Measurements from ENCODE around the gene SSRP1.

The SSRP1 gene

DNA sequence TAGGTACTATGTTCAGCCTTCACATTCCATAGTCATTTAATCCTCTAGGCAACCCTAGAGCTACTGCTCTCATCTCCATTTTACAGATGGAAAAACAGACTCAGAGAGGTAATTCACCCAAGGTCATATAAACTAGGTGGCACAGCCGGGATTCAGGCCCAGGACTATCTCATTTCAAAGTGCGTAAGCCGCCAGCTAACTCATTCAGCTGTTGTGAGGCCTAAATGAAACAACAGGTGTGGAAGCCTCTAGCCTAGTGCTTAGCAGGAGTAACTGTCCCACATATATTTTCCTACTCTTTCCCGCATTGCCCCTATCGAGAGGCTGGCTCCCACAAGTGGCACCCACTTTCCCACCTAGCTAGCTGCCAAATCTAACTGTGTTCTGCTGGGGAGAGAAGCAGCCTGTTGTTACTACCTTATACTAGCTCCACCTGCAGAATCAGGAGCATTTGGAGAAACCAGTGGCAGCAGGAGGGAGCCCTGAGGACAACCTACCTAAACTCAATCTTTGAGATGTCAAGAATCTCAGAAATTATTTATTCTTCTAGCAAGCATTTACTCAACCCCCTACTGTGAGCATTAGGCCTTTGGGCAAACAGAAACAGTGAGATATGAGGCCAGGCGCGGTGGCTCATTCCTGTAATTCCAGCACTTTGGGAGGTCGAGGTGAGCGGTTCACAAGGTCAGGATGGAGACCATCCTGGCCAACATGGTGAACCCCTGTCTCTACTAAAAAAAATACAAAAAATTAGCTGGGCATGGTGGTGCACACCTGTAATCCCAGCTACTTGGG, 24.4 kb upstream of the SSRP1 start:
- no peak for DNase-seq (ENCODE audit: extremely low read depth in 1 of 2, low read depth in 1 of 2)

GRCh38 chr11:57359396-57359795, 23.7 kb upstream of the SSRP1 start:
- DNase-seq (ENCODE audit: extremely low read depth in 1 of 2, low read depth in 1 of 2): no peak

DNA sequence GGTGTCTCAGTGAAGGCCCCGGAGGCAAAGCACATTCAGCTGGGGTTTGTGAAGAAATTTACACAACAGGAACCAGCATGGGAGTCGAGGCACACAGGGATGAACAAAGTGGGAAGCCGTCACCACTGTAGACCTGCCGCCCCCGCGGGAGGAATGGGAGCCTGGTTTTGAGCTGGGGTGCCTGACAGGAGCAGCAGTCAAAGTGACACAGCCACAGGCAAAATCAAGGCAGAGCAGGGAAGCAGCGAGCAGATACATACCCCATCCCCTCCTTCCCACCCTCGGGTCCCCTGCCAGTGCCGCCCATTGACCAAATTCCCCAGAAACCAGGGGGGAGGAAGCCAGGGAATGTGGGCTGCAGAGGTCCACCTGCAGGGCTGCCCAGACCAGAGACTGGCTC, 23.3 kb upstream of the SSRP1 start:
- no peak for DNase-seq (ENCODE audit: extremely low read depth in 1 of 2, low read depth in 1 of 2)

GRCh38 chr11:57358543-57358961, 22.9 kb upstream of the SSRP1 start:
- DNase-seq (ENCODE audit: extremely low read depth in 1 of 2, low read depth in 1 of 2): no peak

- no peak for DNase-seq (ENCODE audit: extremely low read depth in 1 of 2, low read depth in 1 of 2)
Observed at GRCh38 chr11:57357856-57358255, 22.2 kb upstream of the SSRP1 start.

GRCh38 chr11:57357310-57357709, 21.6 kb upstream of the SSRP1 start:
- no peak for DNase-seq (ENCODE audit: extremely low read depth in 1 of 2, low read depth in 1 of 2)

GRCh38 chr11:57356268-57356667, 20.6 kb upstream of the SSRP1 start:
- DNase-seq (ENCODE audit: extremely low read depth in 1 of 2, low read depth in 1 of 2): no peak

- no peak for DNase-seq (ENCODE audit: extremely low read depth in 1 of 2, low read depth in 1 of 2)
Observed at GRCh38 chr11:57354699-57355098, 19.0 kb upstream of the SSRP1 start.

- no peak for DNase-seq (ENCODE audit: extremely low read depth in 1 of 2, low read depth in 1 of 2)
Observed at GRCh38 chr11:57353852-57354251, 18.2 kb upstream of the SSRP1 start.

DNA sequence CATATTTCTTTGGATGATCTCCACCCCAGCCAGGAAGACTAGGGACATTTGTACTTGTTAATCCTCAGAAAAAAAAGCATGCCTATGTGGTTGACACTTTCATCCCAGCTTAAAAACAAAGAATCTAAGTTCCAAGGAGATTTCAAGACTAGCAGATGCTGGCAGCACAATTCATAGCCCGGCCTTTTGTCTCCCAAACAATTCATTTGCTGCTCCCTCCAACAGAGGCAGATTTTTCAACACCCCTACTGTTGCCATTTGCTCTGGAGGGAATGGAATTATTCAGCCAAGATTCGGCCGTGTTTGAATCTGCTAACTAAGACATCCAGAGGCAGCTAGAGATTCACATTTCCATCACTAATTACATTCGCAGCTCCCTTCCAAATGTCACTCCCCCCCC, 17.8 kb upstream of the SSRP1 start:
- no peak for DNase-seq (ENCODE audit: extremely low read depth in 1 of 2, low read depth in 1 of 2)

- DNase-seq (ENCODE audit: extremely low read depth in 1 of 2, low read depth in 1 of 2): no peak
Observed at GRCh38 chr11:57353036-57353435, 17.3 kb upstream of the SSRP1 start.

DNA sequence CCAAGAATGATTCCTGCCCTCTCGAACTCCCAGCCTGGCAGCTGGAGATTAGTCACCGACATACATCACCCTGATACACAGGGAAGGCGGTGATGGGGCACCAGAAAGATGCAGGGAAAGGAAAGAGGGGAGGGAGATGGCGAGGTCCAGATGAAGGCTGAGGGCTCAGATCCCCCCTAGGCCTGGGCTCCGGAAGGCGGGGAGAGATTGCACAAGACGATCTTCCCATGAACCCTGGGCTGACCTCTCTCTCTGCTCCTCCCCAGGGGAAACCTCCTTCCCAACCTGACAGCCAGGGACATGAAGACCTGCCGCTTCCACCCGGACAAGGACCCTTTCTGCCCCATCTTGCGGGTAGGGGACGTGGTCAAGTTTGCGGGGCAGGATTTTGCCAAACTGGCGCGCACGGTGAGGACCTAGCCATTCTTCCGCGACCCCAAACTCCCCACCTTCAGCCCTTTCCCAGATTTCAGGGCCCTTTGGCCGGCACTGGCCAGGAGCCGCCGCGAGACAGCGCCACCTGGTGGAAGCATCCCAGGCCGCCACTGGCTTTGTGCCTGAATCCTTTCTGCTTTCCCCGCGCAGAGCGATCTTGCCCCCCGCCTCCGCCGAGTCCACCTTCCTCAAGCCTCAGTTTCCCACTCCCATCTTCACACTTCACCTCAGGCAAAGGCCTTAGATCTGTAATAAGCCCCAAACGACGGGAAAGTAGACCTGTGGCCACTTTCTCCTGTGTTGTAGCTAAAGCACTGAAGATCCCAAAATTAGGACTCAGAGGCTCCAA, 14.0 kb upstream of the SSRP1 start:
- DNase-seq (ENCODE audit: extremely low read depth in 1 of 2, low read depth in 1 of 2): peak in 1 of 2 donors; percentile 42

- DNase-seq (ENCODE audit: extremely low read depth in 1 of 2, low read depth in 1 of 2): no peak
Observed at GRCh38 chr11:57348636-57349313, 13.1 kb upstream of the SSRP1 start.

GRCh38 chr11:57348052-57348451, 12.4 kb upstream of the SSRP1 start:
- no peak for DNase-seq (ENCODE audit: extremely low read depth in 1 of 2, low read depth in 1 of 2)

DNA sequence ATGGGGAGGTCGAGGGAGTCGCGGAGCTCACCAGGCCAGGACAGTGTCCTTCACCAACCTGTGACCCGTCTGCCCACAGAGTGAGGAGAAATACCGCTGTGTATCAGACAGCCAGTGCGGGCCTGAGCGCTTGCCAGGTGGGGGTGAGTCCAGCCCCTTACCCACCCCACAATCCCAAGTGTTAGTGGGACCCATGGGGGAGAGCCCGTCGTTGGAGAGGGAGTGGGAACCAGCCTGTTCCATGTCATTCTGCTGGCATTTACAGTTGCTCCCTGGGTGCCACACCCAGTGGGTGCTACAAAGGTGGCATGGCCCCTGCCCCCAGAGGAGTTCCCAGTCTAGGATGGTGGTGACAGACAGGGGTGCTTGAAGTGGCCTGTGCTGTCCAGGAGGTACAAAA, 11.6 kb upstream of the SSRP1 start:
- DNase-seq (ENCODE audit: extremely low read depth in 1 of 2, low read depth in 1 of 2): no peak

- DNase-seq (ENCODE audit: extremely low read depth in 1 of 2, low read depth in 1 of 2): peak in 1 of 2 donors; percentile 37
Observed at GRCh38 chr11:57345555-57346211, 10.0 kb upstream of the SSRP1 start.

- no peak for DNase-seq (ENCODE audit: extremely low read depth in 1 of 2, low read depth in 1 of 2)
Observed at GRCh38 chr11:57344826-57345225, 9.1 kb upstream of the SSRP1 start.

DNA sequence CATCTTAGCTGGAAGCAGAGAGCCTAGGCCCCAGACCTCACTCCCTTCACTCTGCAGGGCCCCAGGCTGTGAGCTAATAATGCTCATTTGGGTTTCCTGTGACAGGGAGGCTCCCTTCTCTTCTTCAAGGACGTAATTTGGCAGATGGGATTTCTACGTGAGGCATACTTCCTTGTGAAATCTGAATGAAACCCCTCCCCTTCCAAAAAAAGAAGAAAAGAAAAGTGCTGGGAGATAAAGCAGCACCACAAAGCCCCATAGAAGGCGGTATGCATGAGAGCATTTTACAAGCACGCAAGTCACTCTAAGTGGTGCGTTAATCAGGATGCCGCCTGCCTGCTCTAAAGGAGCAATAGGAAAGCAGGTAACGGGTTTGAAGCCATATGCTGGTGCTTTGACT, 8.1 kb upstream of the SSRP1 start:
- DNase-seq (ENCODE audit: extremely low read depth in 1 of 2, low read depth in 1 of 2): no peak

GRCh38 chr11:57342702-57343101, 7.0 kb upstream of the SSRP1 start:
- no peak for DNase-seq (ENCODE audit: extremely low read depth in 1 of 2, low read depth in 1 of 2)

DNA sequence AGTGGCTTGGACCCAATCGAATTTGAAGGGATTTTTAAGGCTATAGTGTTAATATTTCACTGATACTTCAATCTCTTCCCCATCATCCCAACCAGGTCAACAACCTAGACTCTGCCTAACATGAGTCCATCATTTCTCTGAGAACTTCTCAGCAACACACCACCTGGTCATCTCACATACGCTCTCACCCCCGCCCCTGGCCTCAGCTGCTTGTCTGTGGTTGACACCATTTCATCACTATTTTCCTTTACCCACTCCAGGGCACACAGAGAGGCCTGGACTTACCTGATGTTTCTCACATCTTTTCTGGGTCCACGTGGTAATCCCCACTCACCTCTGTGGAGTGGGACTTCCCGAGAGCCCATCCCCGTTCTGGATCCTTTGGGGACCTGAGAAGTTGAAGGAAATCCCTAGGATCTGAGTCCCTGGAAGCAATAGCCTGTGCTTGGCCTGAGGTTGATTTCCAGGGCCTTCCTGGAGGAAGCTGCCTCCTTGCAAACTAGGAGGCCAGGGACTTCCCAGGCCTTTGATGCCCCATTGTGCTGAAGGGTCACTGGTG, 5.6 kb upstream of the SSRP1 start:
- DNase-seq (ENCODE audit: extremely low read depth in 1 of 2, low read depth in 1 of 2): no peak

All from stimulated activated CD8-positive, alpha-beta memory T cell treated with anti-CD3 and anti-CD28 coated beads, Interleukin-7, amount 100 ng/mL, for 48 hours (primary cell).